Left ventricle myocardium inferior (tissue), 1 donor: ENCODE results near the gene KCNJ5. TPM values are rescaled to one million over a fixed set of nuclear protein-coding genes. Genes with fewer than 3 reads are reported as not detected.

Source experiments
- DNase-seq: peaks from one replicate; pipeline ENCODE4 v3.0.0-alpha.2; 2020
- H3K27ac ChIP-seq: fragments of 200-600 bp; replicated peaks from 2 replicates; pipeline ENCODE4 v1.8.0; 2021
- H3K27me3 ChIP-seq: fragments of 200-600 bp; 2 replicates; pipeline ENCODE4 v1.8.0; 2021; ENCODE audit warnings: low read depth
- H3K36me3 ChIP-seq: fragments of 200-600 bp; 2 replicates; pipeline ENCODE4 v1.8.0; 2021
- H3K4me1 ChIP-seq: fragments of 200-600 bp; 2 replicates; pipeline ENCODE4 v1.8.0; 2021
- H3K4me3 ChIP-seq: fragments of 200-600 bp; 2 replicates; pipeline ENCODE4 v1.8.0; 2021; ENCODE audit warnings: mild to moderate bottlenecking, moderate library complexity
- H3K9me3 ChIP-seq: fragments of 200-600 bp; replicated peaks from 2 replicates; pipeline ENCODE4 v1.8.0; 2021
- CTCF ChIP-seq: fragments of 200-600 bp; IDR thresholded peaks from 2 replicates; pipeline ENCODE4 v1.8.0; 2021; ENCODE audit warnings: antibody characterized with exemption, mild to moderate bottlenecking, borderline replicate concordance
- intact Hi-C: fragments of 100-400 bp; cut with micrococcal nuclease; formaldehyde crosslinking; loops from one replicate; pipeline ENCODE4 v1.11.0; 2022
- total RNA-seq: library from RNA; stranded (reverse); fragmentation: NEBNext Ultra II Directional; extraction: Animal tissue kit (Norgen Biotek cat#: 25700); gene quantifications from one replicate; pipeline ENCODE4 v1.2.1, GENCODE V29; 2021
- donor health status: DM: no; HTN: yes; CAD: no; lungs with severe emphysema.

Gene KCNJ5
- total RNA-seq, 1 donor from 2014 or later: 5.4 TPM

GRCh38 chr11:128927108-128927461, 35.9 kb downstream of the KCNJ5 start:
- Histone ChIP-seq H3K27ac (no peak overlapping the region), H3K36me3 (no peaks in the 10 kb centered on the region), H3K4me1 (no peaks in the 10 kb centered on the region), H3K4me3 (no peak overlapping the region), H3K9me3 (no peaks in the 10 kb centered on the region), H3K27me3 (peaks cover 35% of the 10 kb centered on the region)
- intact Hi-C loops: no loop called here
- no peak for DNase-seq
- no peak for TF ChIP-seq CTCF

- Histone ChIP-seq H3K4me3 (no peak overlapping the region), H3K27me3 (peaks cover 39% of the 10 kb centered on the region), H3K27ac (no peak overlapping the region), H3K36me3 (no peaks in the 10 kb centered on the region), H3K4me1 (no peaks in the 10 kb centered on the region), H3K9me3 (no peaks in the 10 kb centered on the region)
- intact Hi-C loops: no loop called here
- no peak for TF ChIP-seq CTCF
- DNase-seq: no peak
These were observed 36.7 kb downstream of the KCNJ5 start for GRCh38 chr11:128927683-128928336.

GRCh38 chr11:128928400-128928799, 37.2 kb downstream of the KCNJ5 start:
- no peak for DNase-seq
- Histone ChIP-seq H3K36me3 (no peaks in the 10 kb centered on the region), H3K27ac (no peak overlapping the region), H3K4me1 (no peaks in the 10 kb centered on the region), H3K9me3 (no peaks in the 10 kb centered on the region), H3K27me3 (peaks cover 36% of the 10 kb centered on the region), H3K4me3 (no peak overlapping the region)
- no peak for TF ChIP-seq CTCF
- intact Hi-C loops: no loop called here

- intact Hi-C loops: no loop called here
- peaks cover 36% of the 10 kb centered on the region for H3K27me3 ChIP-seq
- H3K9me3 ChIP-seq: no peaks in the 10 kb centered on the region
- H3K36me3 ChIP-seq: no peaks in the 10 kb centered on the region
- DNase-seq: no peak
- no peak for TF ChIP-seq CTCF
- H3K27ac ChIP-seq: no peak overlapping the region
- no peak overlapping the region for H3K4me3 ChIP-seq
- no peaks in the 10 kb centered on the region for H3K4me1 ChIP-seq
These were observed 38.3 kb downstream of the KCNJ5 start for GRCh38 chr11:128929468-128929867.

GRCh38 chr11:128929991-128930390, 38.8 kb downstream of the KCNJ5 start:
- no peak for TF ChIP-seq CTCF
- no peaks in the 10 kb centered on the region for H3K4me1 ChIP-seq
- DNase-seq: no peak
- peaks cover 36% of the 10 kb centered on the region for H3K27me3 ChIP-seq
- H3K27ac ChIP-seq: no peak overlapping the region
- no peak overlapping the region for H3K4me3 ChIP-seq
- no peaks in the 10 kb centered on the region for H3K36me3 ChIP-seq
- intact Hi-C loops: no loop called here
- H3K9me3 ChIP-seq: no peaks in the 10 kb centered on the region
